ENCODE data around the gene MAEA. TPM values are rescaled to one million over a fixed set of nuclear protein-coding genes. Genes with fewer than 3 reads are reported as not detected.

MAEA gene
- total RNA-seq, 2 experiments from 2014 or later: 63.8 to 69.0 TPM

GRCh38 chr4:1354136-1354982 lies 64.7 kb downstream of the MAEA start:
- no peak overlapping the region for H3K27ac Mint-ChIP-seq
- H3K9me3 Mint-ChIP-seq: no peaks in the 10 kb centered on the region
- H3K4me1 Mint-ChIP-seq: peaks cover 15% of the 10 kb centered on the region
- no peak for DNase-seq
- no peak overlapping the region for H3K4me3 Mint-ChIP-seq
- POLR2A ChIA-PET: no interaction called here
- H3K27me3 Mint-ChIP-seq: no peaks in the 10 kb centered on the region
- CTCF ChIA-PET: interaction anchor here (0.6 to 1.5 kb wide), 4 partner anchors 223 to 601 kb away, joined by 3 to 4 read pairs (median 3); no protein-coding TSS in a partner anchor
- H3K36me3 Mint-ChIP-seq (ENCODE audit: low read depth): peaks cover 3% of the 10 kb centered on the region

GRCh38 chr4:1354983-1355275 lies 65.2 kb downstream of the MAEA start:
- no peak overlapping the region for H3K27ac Mint-ChIP-seq
- H3K27me3 Mint-ChIP-seq: no peaks in the 10 kb centered on the region
- peaks cover 10% of the 10 kb centered on the region for H3K4me1 Mint-ChIP-seq
- H3K36me3 Mint-ChIP-seq (ENCODE audit: low read depth): peaks cover 3% of the 10 kb centered on the region
- CTCF ChIA-PET: interaction anchor here (0.6 to 1.5 kb wide), 4 partner anchors 224 to 602 kb away, joined by 3 to 4 read pairs (median 3); no protein-coding TSS in a partner anchor
- DNase-seq: no peak
- no peaks in the 10 kb centered on the region for H3K9me3 Mint-ChIP-seq
- POLR2A ChIA-PET: no interaction called here
- no peak overlapping the region for H3K4me3 Mint-ChIP-seq

- CTCF ChIA-PET: interaction anchor here (0.9 to 1.6 kb wide), 5 partner anchors 191 to 274 kb away, joined by 3 to 6 read pairs (median 3); no protein-coding TSS in a partner anchor
- POLR2A ChIA-PET: no interaction called here
- H3K27ac Mint-ChIP-seq: no peak overlapping the region
- no peaks in the 10 kb centered on the region for H3K9me3 Mint-ChIP-seq
- peaks cover 3% of the 10 kb centered on the region for H3K36me3 Mint-ChIP-seq (ENCODE audit: low read depth)
- H3K4me3 Mint-ChIP-seq: no peak overlapping the region
- peaks cover 7% of the 10 kb centered on the region for H3K4me1 Mint-ChIP-seq
- H3K27me3 Mint-ChIP-seq: no peaks in the 10 kb centered on the region
- no peak for DNase-seq
Observed at GRCh38 chr4:1355378-1355777, 65.7 kb downstream of the MAEA start.

GRCh38 chr4:1356181-1356998 lies 66.7 kb downstream of the MAEA start:
- Mint-ChIP-seq H3K9me3 (no peaks in the 10 kb centered on the region), H3K4me1 (peaks cover 5% of the 10 kb centered on the region), H3K27me3 (no peaks in the 10 kb centered on the region), H3K36me3 (ENCODE audit: low read depth) (peaks cover 3% of the 10 kb centered on the region), H3K27ac (peak overlapping the region; percentile 68), H3K4me3 (no peak overlapping the region)
- DNase-seq: peak; percentile 44
- CTCF ChIA-PET: interaction anchor here (0.8 to 1.6 kb wide), 8 partner anchors 8 to 245 kb away, joined by 3 to 6 read pairs (median 3); no protein-coding TSS in a partner anchor
- POLR2A ChIA-PET: no interaction called here

- no peaks in the 10 kb centered on the region for H3K9me3 Mint-ChIP-seq
Observed at GRCh38 chr4:1357356-1358248, 67.9 kb downstream of the MAEA start.

GRCh38 chr4:1358421-1359143 lies 68.9 kb downstream of the MAEA start:
- Mint-ChIP-seq H3K27me3 (no peaks in the 10 kb centered on the region), H3K4me1 (no peaks in the 10 kb centered on the region), H3K27ac (no peak overlapping the region), H3K4me3 (no peak overlapping the region), H3K9me3 (no peaks in the 10 kb centered on the region), H3K36me3 (ENCODE audit: low read depth) (no peaks in the 10 kb centered on the region)
- ChIA-PET CTCF (no interaction called here), POLR2A (no interaction called here)
- DNase-seq: no peak

More at GRCh38 chr4:1357356-1358248, 67.9 kb downstream of the MAEA start:
- Mint-ChIP-seq H3K27ac (no peak overlapping the region), H3K36me3 (ENCODE audit: low read depth) (no peaks in the 10 kb centered on the region), H3K4me3 (no peak overlapping the region), H3K27me3 (no peaks in the 10 kb centered on the region), H3K4me1 (no peaks in the 10 kb centered on the region)
- DNase-seq: no peak
- ChIA-PET POLR2A (no interaction called here), CTCF (no interaction called here)

GRCh38 chr4:1359144-1359501 lies 69.4 kb downstream of the MAEA start:
- ChIA-PET CTCF (no interaction called here), POLR2A (no interaction called here)
- Mint-ChIP-seq H3K27me3 (no peaks in the 10 kb centered on the region), H3K36me3 (ENCODE audit: low read depth) (no peaks in the 10 kb centered on the region), H3K27ac (no peak overlapping the region), H3K4me3 (no peak overlapping the region), H3K4me1 (no peaks in the 10 kb centered on the region), H3K9me3 (no peaks in the 10 kb centered on the region)
- DNase-seq: no peak

GRCh38 chr4:1359976-1360375 lies 70.3 kb downstream of the MAEA start:
- H3K4me3 Mint-ChIP-seq: no peak overlapping the region
- POLR2A ChIA-PET: no interaction called here
- no peak overlapping the region for H3K27ac Mint-ChIP-seq
- no peaks in the 10 kb centered on the region for H3K4me1 Mint-ChIP-seq
- no peaks in the 10 kb centered on the region for H3K36me3 Mint-ChIP-seq (ENCODE audit: low read depth)
- DNase-seq: no peak
- H3K27me3 Mint-ChIP-seq: no peaks in the 10 kb centered on the region
- CTCF ChIA-PET: no interaction called here
- no peaks in the 10 kb centered on the region for H3K9me3 Mint-ChIP-seq

GRCh38 chr4:1360423-1361283 lies 71.0 kb downstream of the MAEA start:
- ChIA-PET CTCF (no interaction called here), POLR2A (no interaction called here)

GRCh38 chr4:1361431-1361830 lies 71.7 kb downstream of the MAEA start:
- no peaks in the 10 kb centered on the region for H3K36me3 Mint-ChIP-seq (ENCODE audit: low read depth)
- no peak for DNase-seq
- no peak overlapping the region for H3K4me3 Mint-ChIP-seq
- ChIA-PET POLR2A (no interaction called here), CTCF (no interaction called here)
- H3K4me1 Mint-ChIP-seq: no peaks in the 10 kb centered on the region
- no peaks in the 10 kb centered on the region for H3K9me3 Mint-ChIP-seq
- no peaks in the 10 kb centered on the region for H3K27me3 Mint-ChIP-seq
- no peak overlapping the region for H3K27ac Mint-ChIP-seq

More at GRCh38 chr4:1360423-1361283, 71.0 kb downstream of the MAEA start:
- H3K4me3 Mint-ChIP-seq: no peak overlapping the region
- no peak overlapping the region for H3K27ac Mint-ChIP-seq
- H3K4me1 Mint-ChIP-seq: no peaks in the 10 kb centered on the region
- H3K9me3 Mint-ChIP-seq: no peaks in the 10 kb centered on the region
- no peak for DNase-seq
- H3K36me3 Mint-ChIP-seq (ENCODE audit: low read depth): no peaks in the 10 kb centered on the region
- H3K27me3 Mint-ChIP-seq: no peaks in the 10 kb centered on the region

- Mint-ChIP-seq H3K4me3 (no peak overlapping the region), H3K27ac (no peak overlapping the region), H3K4me1 (no peaks in the 10 kb centered on the region), H3K36me3 (ENCODE audit: low read depth) (no peaks in the 10 kb centered on the region), H3K27me3 (no peaks in the 10 kb centered on the region), H3K9me3 (no peaks in the 10 kb centered on the region)
- no peak for DNase-seq
- CTCF ChIA-PET: interaction anchor here (1.4 kb wide), 1 partner anchor 52 kb away, joined by 3 read pairs; no protein-coding TSS in a partner anchor
- POLR2A ChIA-PET: no interaction called here
Observed at GRCh38 chr4:1362046-1362445, 72.4 kb downstream of the MAEA start.

Data from activated CD4-positive, alpha-beta T cell treated with anti-CD3 and anti-CD28 coated beads, Interleukin-2, amount 10 ng/mL, durations not matched to agents 7 days and 5 days (primary cell).